CD14-positive monocyte (primary cell): ENCODE measurements around the gene KCNJ5. TPM values are rescaled to one million over a fixed set of nuclear protein-coding genes. Genes with fewer than 3 reads are reported as not detected.

Source experiments
- DNase-seq, 3 donors: peaks; one replicate each; pipeline ENCODE4 v3.0.0-alpha.2; 2011 to 2022
- H2AFZ ChIP-seq: 2 replicates; pipeline ENCODE4 v1.6.0; 2012; ENCODE audit warnings: mild to moderate bottlenecking, low read depth, low read length, inconsistent platforms; ENCODE audit not compliant: insufficient read depth, poor library complexity, severe bottlenecking
- H3K27ac ChIP-seq, 2 donors: 1 replicate in 1 of 2; 2 replicates in 1 of 2; pipeline ENCODE4 v1.5.1; 2012 to 2013; ENCODE audit warnings: low read length in 2 of 2, control low read depth in 1 of 2, inconsistent platforms in 1 of 2, low read depth in 1 of 2, mild to moderate bottlenecking in 1 of 2
- H3K27me3 ChIP-seq, 2 donors: one replicate each; pipeline versions ENCODE4 v1.6.0 to v1.6.1; 2011 to 2013; ENCODE audit warnings: low read length in 2 of 2; ENCODE audit not compliant: control insufficient read depth in 2 of 2, insufficient read depth in 2 of 2
- H3K36me3 ChIP-seq, 2 donors: replicated peaks in 1 of 2; 1 replicate in 1 of 2; 2 replicates in 1 of 2; pipeline versions ENCODE4 v1.5.1 to v1.6.1; 2012 to 2013; ENCODE audit warnings: low read length in 2 of 2, control low read depth in 1 of 2, inconsistent platforms in 1 of 2, mild to moderate bottlenecking in 1 of 2; ENCODE audit not compliant: insufficient read depth in 2 of 2, control insufficient read depth in 1 of 2
- H3K4me1 ChIP-seq, 2 donors: 1 replicate in 1 of 2; 2 replicates in 1 of 2; pipeline versions ENCODE4 v1.5.1 to v1.6.1; 2012 to 2013; ENCODE audit warnings: low read length in 2 of 2, control low read depth in 1 of 2, inconsistent platforms in 1 of 2, mild to moderate bottlenecking in 1 of 2, moderate library complexity in 1 of 2; ENCODE audit not compliant: insufficient read depth in 2 of 2, control insufficient read depth in 1 of 2
- H3K4me2 ChIP-seq: replicated peaks from 2 replicates; pipeline ENCODE3; 2012; ENCODE audit warnings: low read length, moderate library complexity, mild to moderate bottlenecking; ENCODE audit not compliant: poor library complexity, severe bottlenecking; ENCODE audit errors: extremely low read depth
- H3K4me3 ChIP-seq, 3 experiments: fragments of 200-600 bp in 1 of 3; sonication (generic) in 1 of 3; replicated peaks in 1 of 3; 1 replicate in 2 of 3; 2 replicates in 1 of 3; pipeline ENCODE4 v1.5.1; 2011 to 2013; ENCODE audit warnings: low read length in 3 of 3, mild to moderate bottlenecking in 3 of 3, control low read depth in 2 of 3, low read depth in 2 of 3, inconsistent platforms in 1 of 3, moderate library complexity in 1 of 3
- H3K79me2 ChIP-seq: 2 replicates; pipeline ENCODE4 v1.6.0; 2012; ENCODE audit warnings: mild to moderate bottlenecking, control low read depth, inconsistent platforms, low read length, moderate library complexity; ENCODE audit not compliant: insufficient read depth
- H3K9ac ChIP-seq: 2 replicates; pipeline ENCODE4 v1.6.0; 2017; ENCODE audit warnings: low read length, mild to moderate bottlenecking; ENCODE audit not compliant: insufficient read depth, poor library complexity, severe bottlenecking
- H3K9me3 ChIP-seq, 2 donors: replicated peaks in 1 of 2; 1 replicate in 1 of 2; 2 replicates in 1 of 2; pipeline versions ENCODE4 v1.5.1 to v1.6.1; 2012 to 2013; ENCODE audit warnings: low read length in 2 of 2, control low read depth in 1 of 2; ENCODE audit not compliant: control insufficient read depth in 1 of 2, insufficient read depth in 1 of 2
- H4K20me1 ChIP-seq: 2 replicates; pipeline ENCODE4 v1.6.0; 2012; ENCODE audit warnings: mild to moderate bottlenecking, low read length, control low read depth, moderate library complexity; ENCODE audit not compliant: insufficient read depth
- H3K27ac Mint-ChIP-seq, 7 donors: one replicate each; pipeline ENCODE4 v1.8.0; 2020; ENCODE audit warnings: mild to moderate bottlenecking in 7 of 7, mixed read lengths in 7 of 7, moderate library complexity in 6 of 7, inconsistent platforms in 2 of 7
- H3K27me3 Mint-ChIP-seq, 3 donors: one replicate each; pipeline ENCODE4 v1.8.0; 2021 to 2022; ENCODE audit warnings: low read depth in 3 of 3, mild to moderate bottlenecking in 3 of 3, mixed read lengths in 3 of 3, moderate library complexity in 3 of 3, inconsistent platforms in 1 of 3
- H3K36me3 Mint-ChIP-seq, 2 donors: one replicate each; pipeline ENCODE4 v1.8.0; 2020; ENCODE audit warnings: mixed read lengths in 2 of 2, inconsistent platforms in 1 of 2, mild to moderate bottlenecking in 1 of 2
- H3K4me1 Mint-ChIP-seq: one replicate; pipeline ENCODE4 v1.8.0; 2020; ENCODE audit warnings: mild to moderate bottlenecking, mixed read lengths
- H3K4me3 Mint-ChIP-seq, 2 donors: one replicate each; pipeline ENCODE4 v1.8.0; 2020; ENCODE audit warnings: mild to moderate bottlenecking in 2 of 2, mixed read lengths in 2 of 2, moderate library complexity in 1 of 2
- H3K9me3 Mint-ChIP-seq, 7 donors: one replicate each; pipeline ENCODE4 v1.8.0; 2020 to 2022; ENCODE audit warnings: mixed read lengths in 7 of 7, mild to moderate bottlenecking in 6 of 7, moderate library complexity in 6 of 7, inconsistent platforms in 2 of 7
- CTCF ChIP-seq: fragments of 200-600 bp; IDR thresholded peaks from one replicate; pipeline ENCODE4 v1.8.0; 2022; ENCODE audit warnings: antibody characterized with exemption, mild to moderate bottlenecking
- WGBS: methylation state at CpG from one replicate; pipeline ENCODE4 v1.1.5; 2013; ENCODE audit warnings: missing lambda C conversion rate; ENCODE audit not compliant: insufficient coverage; 5-methylcytosine and 5-hydroxymethylcytosine counted together
- intact Hi-C, 2 donors: fragments of 100-400 bp; cut with micrococcal nuclease; formaldehyde crosslinking; loops; one replicate each; pipeline versions ENCODE4 v1.15.0 to v1.15.1; 2023
- polyA plus RNA-seq, 3 donors: library from polyadenylated mRNA; depleted of rRNA in 1 of 3; unstranded in 2 of 3; stranded (reverse) in 1 of 3; fragments of 300-500 nt in 2 of 3; fragments of >200 nt in 1 of 3; fragmentation: Illumina TruSeq in 2 of 3; gene quantifications; 1 replicate in 2 of 3; 2 replicates in 1 of 3; pipeline ENCODE4 v1.2.3, GENCODE V29; 2012 to 2021

Gene KCNJ5
- polyA plus RNA-seq, 3 donors, result 0.03 TPM; not detected in 2

- no peak for DNase-seq
- Histone ChIP-seq H4K20me1 (no peaks in the 10 kb centered on the region), H2AFZ (peak overlapping the region; percentile 3), H3K36me3 (no peaks in the 10 kb centered on the region), H3K4me2 (peak overlapping the region; percentile 0), H3K27ac (no peak overlapping the region), H3K79me2 (no peaks in the 10 kb centered on the region), H3K4me3 (no peak overlapping the region), H3K4me1 (peaks cover 6 to 13% of the 10 kb centered on the region in 2 donors), H3K9me3 (no peaks in the 10 kb centered on the region), H3K27me3 (no peaks in the 10 kb centered on the region), H3K9ac (no peak overlapping the region)
- Mint-ChIP-seq H3K9me3 (peaks cover 0 to 3% (median 0%) of the 10 kb centered on the region in 7 donors), H3K4me1 (peaks cover 15% of the 10 kb centered on the region), H3K4me3 (peak overlapping the region; percentile 34 to 52), H3K36me3 (no peaks in the 10 kb centered on the region), H3K27ac (peak overlapping the region in 4 of 7 donors; percentile 5 to 31 (median 14)), H3K27me3 (peaks cover 2 to 3% (median 2%) of the 10 kb centered on the region in 3 donors)
- TF ChIP-seq CTCF, result no peak
- intact Hi-C loops, result no loop called here
- 96% methylated on average over 10 of the region's 12 CpGs for WGBS
These were observed 36.7 kb downstream of the KCNJ5 start for GRCh38 chr11:128927683-128928336.

- Mint-ChIP-seq H3K4me3 (peak overlapping the region; percentile 34 to 52), H3K27ac (peak overlapping the region in 3 of 7 donors; percentile 4 to 31 (median 28)), H3K36me3 (no peaks in the 10 kb centered on the region), H3K27me3 (peaks cover 2 to 3% (median 3%) of the 10 kb centered on the region in 3 donors), H3K9me3 (peaks cover 0 to 3% (median 0%) of the 10 kb centered on the region in 7 donors), H3K4me1 (peaks cover 15% of the 10 kb centered on the region)
- no peaks in the 10 kb centered on the region for H3K79me2 ChIP-seq
- peak overlapping the region; percentile 3 for H2AFZ ChIP-seq
- no peaks in the 10 kb centered on the region for H4K20me1 ChIP-seq
- no peak overlapping the region for H3K4me3 ChIP-seq
- intact Hi-C loops, result no loop called here
- no peaks in the 10 kb centered on the region for H3K9me3 ChIP-seq
- DNase-seq, result peak; percentile 13 to 26 (median 26)
- H3K27ac ChIP-seq, result no peak overlapping the region
- H3K9ac ChIP-seq, result no peak overlapping the region
- TF ChIP-seq CTCF, result no peak
- WGBS, result 47% methylated on average over 5 of the region's 5 CpGs
- peak overlapping the region; percentile 0 for H3K4me2 ChIP-seq
- H3K4me1 ChIP-seq, result peaks cover 6 to 13% of the 10 kb centered on the region in 2 donors
- H3K36me3 ChIP-seq, result no peaks in the 10 kb centered on the region
- H3K27me3 ChIP-seq, result no peaks in the 10 kb centered on the region
These were observed 37.2 kb downstream of the KCNJ5 start for GRCh38 chr11:128928400-128928799.
